Erythroblast (primary cell): ENCODE data around the gene SIRPB2.

Experiments used
- GATA1 ChIP-seq: IDR thresholded peaks from 2 replicates; pipeline ENCODE4 v1.6.1; 2011; ENCODE audit warnings: low read depth, mild to moderate bottlenecking, control low read depth, low read length, moderate library complexity
- POLR2A ChIP-seq: IDR thresholded peaks from 2 replicates; pipeline ENCODE4 v1.6.1; 2011; ENCODE audit warnings: mild to moderate bottlenecking, low read length

DNA sequence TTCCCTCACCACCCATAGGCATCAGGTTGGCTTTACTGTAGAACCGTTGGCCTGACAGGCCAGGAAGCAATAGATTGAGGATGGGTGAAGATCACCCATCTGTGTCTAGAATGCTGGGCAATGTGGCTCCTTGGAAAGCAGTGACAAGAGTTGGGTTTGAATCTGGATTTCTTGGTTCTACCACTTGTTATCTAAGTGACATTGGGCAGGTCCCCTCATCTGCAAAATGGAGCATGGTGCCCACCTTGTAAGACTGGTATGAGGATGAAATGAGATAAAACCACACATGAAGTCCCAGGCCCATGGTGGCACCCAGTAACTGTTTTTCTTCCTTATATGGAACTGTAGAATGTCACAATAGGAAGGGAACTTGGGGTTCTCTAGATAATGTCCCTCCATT is 22.6 kb upstream of the SIRPB2 start:
- TF ChIP-seq POLR2A, result no peak
- no peak for TF ChIP-seq GATA1
